ENCODE data around the gene LSS. TPM values are rescaled to one million over a fixed set of nuclear protein-coding genes. Genes with fewer than 3 reads are reported as not detected.

LSS gene
- total and polyA plus RNA-seq, 8 donors, result 15.3 to 246 (median 36.1) TPM

DNA sequence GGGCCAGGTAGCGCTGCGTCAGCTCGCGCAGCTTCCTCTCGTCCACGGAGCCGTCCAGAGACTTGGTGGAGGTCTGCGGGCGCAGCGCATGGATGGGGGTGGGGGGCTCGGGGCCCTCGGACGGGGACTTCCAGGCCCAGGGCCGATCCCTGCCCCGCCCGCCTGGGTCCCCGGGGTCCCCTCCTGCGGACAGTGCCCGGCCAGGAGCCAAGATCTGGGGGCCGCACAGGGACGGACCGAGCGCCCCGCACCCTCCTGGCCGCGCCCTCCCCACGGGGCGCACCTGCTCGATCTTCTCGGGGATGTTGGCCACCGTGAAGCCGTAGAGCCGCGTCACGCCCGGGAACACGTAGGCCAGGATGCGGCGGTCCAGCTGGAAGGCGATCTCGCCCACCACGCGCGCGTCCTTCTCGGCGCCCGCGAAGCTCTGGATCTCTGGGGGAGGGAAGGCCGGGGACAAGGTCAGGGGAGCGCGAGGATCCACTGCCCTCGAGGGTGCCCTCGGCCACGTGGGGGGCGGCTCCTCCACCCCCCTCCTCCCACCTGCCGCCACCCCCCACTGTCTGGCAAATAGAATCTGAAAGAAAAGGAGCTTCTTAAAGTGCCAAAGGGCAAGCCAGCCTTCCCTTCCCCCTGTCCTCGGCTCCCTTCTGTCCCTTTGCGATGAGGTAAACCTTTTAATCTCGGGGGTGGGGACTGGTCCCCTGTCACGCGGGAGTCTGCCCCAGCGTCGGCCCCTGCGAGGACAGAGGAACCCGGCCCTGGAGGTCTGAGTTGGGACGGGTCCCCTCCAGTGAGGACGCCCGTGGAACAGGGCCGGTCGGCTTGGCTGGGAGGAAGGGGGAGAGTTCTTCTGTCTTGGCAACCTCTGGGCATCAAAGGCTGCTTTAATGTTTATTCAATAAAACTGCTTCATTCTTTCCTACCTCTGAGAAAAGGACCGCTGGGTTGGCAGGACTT, 66.7 kb downstream of the LSS start:
- WGBS, 5 donors, result 74 to 93% (median 90%) methylated on average over 66 to 72 of the region's 72 CpGs
- Histone ChIP-seq H3K36me3 (peaks cover 0 to 17% (median 3%) of the 10 kb centered on the region in 4 donors), H3K27ac (no peak overlapping the region), H3K4me3 (no peak overlapping the region), H3K27me3 (peaks cover 0 to 30% (median 11%) of the 10 kb centered on the region in 3 donors), H3K4me1 (peaks cover 0 to 11% (median 0%) of the 10 kb centered on the region in 4 donors), H3K9me3 (no peaks in the 10 kb centered on the region)
- no peak for DNase-seq
- intact Hi-C loops (cut with DNase I; ENCODE audit: low total_unique reads), result no loop called here
- no peak for TF ChIP-seq POLR2AphosphoS5 (IDR thresholded peaks at IDR 0.05)
- TF ChIP-seq POLR2A (IDR thresholded peaks at IDR 0.05), result no peak

GRCh38 chr21:46160907-46161632, 67.5 kb downstream of the LSS start:
- WGBS, 5 donors, result 68 to 97% (median 91%) methylated on average over 45 to 71 of the region's 72 CpGs

GRCh38 chr21:46160657-46160906, 68.0 kb downstream of the LSS start:
- peaks cover 0 to 30% (median 11%) of the 10 kb centered on the region in 3 donors for H3K27me3 ChIP-seq
- intact Hi-C loops (cut with DNase I; ENCODE audit: low total_unique reads), result no loop called here
- H3K4me3 ChIP-seq, result no peak overlapping the region
- H3K9me3 ChIP-seq, result no peaks in the 10 kb centered on the region
- TF ChIP-seq CTCF (IDR thresholded peaks at IDR 0.05) (no peak), EP300 (IDR thresholded peaks at IDR 0.05) (no peak), POLR2AphosphoS5 (IDR thresholded peaks at IDR 0.05) (no peak), POLR2A (IDR thresholded peaks at IDR 0.05) (no peak)
- no peak for DNase-seq
- WGBS, 5 donors, result 89 to 98% (median 95%) methylated on average over 12 to 22 of the region's 22 CpGs
- peaks cover 0 to 11% (median 0%) of the 10 kb centered on the region in 4 donors for H3K4me1 ChIP-seq
- H3K27ac ChIP-seq, result no peak overlapping the region
- H3K36me3 ChIP-seq, result peaks cover 0 to 17% (median 3%) of the 10 kb centered on the region in 4 donors

More at GRCh38 chr21:46160907-46161632, 67.5 kb downstream of the LSS start:
- H3K36me3 ChIP-seq, result peaks cover 0 to 17% (median 3%) of the 10 kb centered on the region in 4 donors
- no peak overlapping the region for H3K27ac ChIP-seq
- intact Hi-C loops (cut with DNase I; ENCODE audit: low total_unique reads), result no loop called here
- no peak for TF ChIP-seq POLR2AphosphoS5 (IDR thresholded peaks at IDR 0.05)
- no peak for TF ChIP-seq EP300 (IDR thresholded peaks at IDR 0.05)
- no peak for TF ChIP-seq POLR2A (IDR thresholded peaks at IDR 0.05)
- no peak for TF ChIP-seq CTCF (IDR thresholded peaks at IDR 0.05)
- no peak overlapping the region for H3K4me3 ChIP-seq
- peak; percentile 12 to 21 for DNase-seq
- peaks cover 0 to 30% (median 11%) of the 10 kb centered on the region in 3 donors for H3K27me3 ChIP-seq
- peaks cover 0 to 11% (median 0%) of the 10 kb centered on the region in 4 donors for H3K4me1 ChIP-seq
- H3K9me3 ChIP-seq, result no peaks in the 10 kb centered on the region

GRCh38 chr21:46159841-46160656, 68.5 kb downstream of the LSS start:
- Histone ChIP-seq H3K9me3 (no peaks in the 10 kb centered on the region), H3K27ac (no peak overlapping the region), H3K36me3 (peaks cover 0 to 17% (median 3%) of the 10 kb centered on the region in 4 donors), H3K4me3 (no peak overlapping the region), H3K4me1 (peaks cover 0 to 11% (median 0%) of the 10 kb centered on the region in 4 donors), H3K27me3 (peaks cover 0 to 30% (median 11%) of the 10 kb centered on the region in 3 donors)
- peak in 1 of 2 donors; percentile 14 for DNase-seq
- TF ChIP-seq CTCF (IDR thresholded peaks at IDR 0.05) (no peak), POLR2A (IDR thresholded peaks at IDR 0.05) (no peak), POLR2AphosphoS5 (IDR thresholded peaks at IDR 0.05) (no peak), EP300 (IDR thresholded peaks at IDR 0.05) (no peak)
- intact Hi-C loops (cut with DNase I; ENCODE audit: low total_unique reads), result no loop called here
- 91 to 97% (median 95%) methylated on average over 20 to 32 of the region's 32 CpGs for WGBS, 5 donors

Data from stomach (tissue), 9 donors.